IMR-90 (cell line): ENCODE results near the gene KLHDC9. TPM values are rescaled to one million over a fixed set of nuclear protein-coding genes. Genes with fewer than 3 reads are reported as not detected.

Source experiments
- ATAC-seq: fragments of 200-7000 bp; cut with Tn5 transposase; 2 replicates; pipeline ENCODE4 v1.9.1; 2020; ENCODE audit warnings: low read depth, mild to moderate bottlenecking, moderate library complexity
- BruUV-seq: library from RNA; stranded (reverse); fragments of 400-500 nt; replicated peaks from 2 replicates; lab custom pipeline; 2021; lab: Mats Ljungman, UMichigan
- CTCF ChIA-PET: fragments of 300-600 bp; formaldehyde crosslinking; extraction: SDS; loops from one replicate; lab custom pipeline; 2021; ENCODE audit warnings: antibody characterized with exemption; lab: Yijun Ruan, JAX
- POLR2A ChIA-PET: fragments of 300-600 bp; sonication (Branson Sonifier 250); formaldehyde crosslinking; loops from one replicate; lab custom pipeline; 2022; ENCODE audit warnings: antibody characterized with exemption; ENCODE audit not compliant: unreplicated experiment; lab: Charles Lee
- DNase-seq: peaks from one replicate; pipeline ENCODE4 v3.0.0; 2013
- H2AFZ ChIP-seq: replicated peaks from 2 replicates; pipeline ENCODE3; 2013; ENCODE audit warnings: low read length, mild to moderate bottlenecking; ENCODE audit not compliant: poor library complexity
- H2AK5ac ChIP-seq: 2 replicates; pipeline ENCODE4 v1.6.1; 2013; ENCODE audit warnings: low read depth, low read length, inconsistent platforms
- H2AK9ac ChIP-seq: replicated peaks from 2 replicates; pipeline ENCODE3; 2013; ENCODE audit warnings: mild to moderate bottlenecking, low read depth, low read length, moderate library complexity; ENCODE audit not compliant: poor library complexity
- H2BK120ac ChIP-seq: 2 replicates; pipeline ENCODE4 v1.6.1; 2013; ENCODE audit warnings: low read depth, low read length, inconsistent platforms
- H2BK15ac ChIP-seq: 3 replicates; pipeline ENCODE4 v1.6.1; 2013; ENCODE audit warnings: low read depth, low read length, inconsistent platforms
- H2BK20ac ChIP-seq: 2 replicates; pipeline ENCODE4 v1.6.1; 2013; ENCODE audit warnings: low read depth, mild to moderate bottlenecking, inconsistent platforms, low read length, moderate library complexity
- H2BK5ac ChIP-seq: 2 replicates; pipeline ENCODE4 v1.6.1; 2013; ENCODE audit warnings: mild to moderate bottlenecking, low read depth, low read length, inconsistent platforms; ENCODE audit not compliant: poor library complexity, severe bottlenecking
- H3K14ac ChIP-seq: replicated peaks from 2 replicates; pipeline ENCODE4 v1.6.1; 2013; ENCODE audit warnings: low read depth, low read length, inconsistent platforms
- H3K18ac ChIP-seq: 2 replicates; pipeline ENCODE4 v1.6.1; 2013; ENCODE audit warnings: low read depth, low read length, control low read depth
- H3K23ac ChIP-seq: 2 replicates; pipeline ENCODE4 v1.6.1; 2013; ENCODE audit warnings: low read depth, low read length, inconsistent platforms
- H3K27ac ChIP-seq: 2 replicates; pipeline ENCODE4 v1.5.1; 2013; ENCODE audit warnings: mild to moderate bottlenecking, control low read depth, low read length; ENCODE audit not compliant: insufficient read depth
- H3K27me3 ChIP-seq: 2 replicates; pipeline ENCODE4 v1.6.1; 2013; ENCODE audit warnings: low read length; ENCODE audit not compliant: control insufficient read depth, insufficient read depth
- H3K36me3 ChIP-seq: 2 replicates; pipeline ENCODE4 v1.6.1; 2013; ENCODE audit warnings: low read length, mixed read lengths; ENCODE audit not compliant: control insufficient read depth, insufficient read depth
- H3K4ac ChIP-seq: 2 replicates; pipeline ENCODE4 v1.6.1; 2013; ENCODE audit warnings: low read depth, low read length, inconsistent platforms
- H3K4me1 ChIP-seq: 2 replicates; pipeline ENCODE4 v1.6.1; 2013; ENCODE audit warnings: low read length, mixed read lengths; ENCODE audit not compliant: control insufficient read depth, insufficient read depth
- H3K4me2 ChIP-seq: 2 replicates; pipeline ENCODE4 v1.6.1; 2013; ENCODE audit warnings: low read depth, mild to moderate bottlenecking, control low read depth, low read length, moderate library complexity
- H3K4me3 ChIP-seq: 2 replicates; pipeline ENCODE4 v1.5.1; 2013; ENCODE audit warnings: low read depth, mild to moderate bottlenecking, control low read depth, low read length, moderate library complexity; ENCODE audit not compliant: insufficient read depth
- H3K56ac ChIP-seq: 2 replicates; pipeline ENCODE4 v1.6.1; 2013; ENCODE audit warnings: low read length, inconsistent platforms; ENCODE audit not compliant: insufficient read depth; ENCODE audit errors: extremely low read depth
- H3K79me1 ChIP-seq, 2 experiments: 2 replicates each; pipeline ENCODE4 v1.6.1; 2013; ENCODE audit warnings: low read length in 2 of 2, inconsistent platforms in 1 of 2, low read depth in 1 of 2
- H3K9ac ChIP-seq: 2 replicates; pipeline ENCODE4 v1.6.1; 2013; ENCODE audit warnings: low read depth, low read length, control low read depth
- H3K9me1 ChIP-seq: 2 replicates; pipeline ENCODE4 v1.6.1; 2013; ENCODE audit warnings: low read length, inconsistent platforms; ENCODE audit not compliant: insufficient read depth
- H3K9me3 ChIP-seq: 2 replicates; pipeline ENCODE4 v1.6.1; 2013; ENCODE audit warnings: low read length; ENCODE audit not compliant: control insufficient read depth, insufficient read depth
- H4K20me1 ChIP-seq: 2 replicates; pipeline ENCODE4 v1.6.1; 2013; ENCODE audit warnings: low read length, inconsistent platforms; ENCODE audit not compliant: insufficient read depth
- H4K5ac ChIP-seq: 2 replicates; pipeline ENCODE4 v1.6.1; 2013; ENCODE audit warnings: mild to moderate bottlenecking, low read depth, low read length, control low read depth
- H4K8ac ChIP-seq, 2 experiments: 2 replicates each; pipeline ENCODE4 v1.6.1; 2013; ENCODE audit warnings: low read depth in 2 of 2, low read length in 2 of 2, control low read depth in 1 of 2, inconsistent platforms in 1 of 2
- H4K91ac ChIP-seq: 2 replicates; pipeline ENCODE4 v1.6.1; 2013; ENCODE audit warnings: low read depth, low read length, inconsistent platforms; ENCODE audit not compliant: insufficient read depth
- BHLHE40 ChIP-seq: fragments of 150-350 bp; IDR thresholded peaks from 2 replicates; pipeline ENCODE4 v1.6.1; 2016; ENCODE audit warnings: mild to moderate bottlenecking, low read depth, low read length
- CHD1 ChIP-seq: IDR thresholded peaks from 2 replicates; pipeline ENCODE4 v1.6.1; 2012; ENCODE audit warnings: low read depth, low read length, improper control_type of control experiment
- CTCF ChIP-seq: conservative IDR thresholded peaks from 2 replicates; pipeline ENCODE4 v1.5.1; 2012; ENCODE audit warnings: mild to moderate bottlenecking, low read depth, low read length, improper control_type of control experiment
- ELK1 ChIP-seq: fragments of 150-350 bp; IDR thresholded peaks from 2 replicates; pipeline ENCODE4 v1.6.1; 2016; ENCODE audit warnings: low read depth, mild to moderate bottlenecking, low read length, moderate library complexity, borderline replicate concordance
- FOS ChIP-seq: fragments of 150-350 bp; IDR thresholded peaks from 2 replicates; pipeline ENCODE4 v1.6.1; 2016; ENCODE audit warnings: low read depth, low read length
- MAFK ChIP-seq: IDR thresholded peaks from 2 replicates; pipeline ENCODE4 v1.6.1; 2012; ENCODE audit warnings: low read depth, low read length, improper control_type of control experiment
- MXI1 ChIP-seq: IDR thresholded peaks from 2 replicates; pipeline ENCODE4 v1.6.1; 2012; ENCODE audit warnings: low read depth, mild to moderate bottlenecking, low read length, moderate library complexity, borderline replicate concordance
- NFE2L2 ChIP-seq: fragments of 150-350 bp; IDR thresholded peaks from 2 replicates; pipeline ENCODE4 v1.6.1; 2016; ENCODE audit warnings: low read depth, mild to moderate bottlenecking, low read length
- POLR2A ChIP-seq: IDR thresholded peaks from 2 replicates; pipeline ENCODE4 v1.6.1; 2012; ENCODE audit warnings: mild to moderate bottlenecking, low read depth, low read length
- RAD21 ChIP-seq: IDR thresholded peaks from 2 replicates; pipeline ENCODE4 v1.6.1; 2012; ENCODE audit warnings: low read length, improper control_type of control experiment
- RFX5 ChIP-seq: IDR thresholded peaks from 2 replicates; pipeline ENCODE4 v1.8.0; 2012; ENCODE audit warnings: low read depth, mild to moderate bottlenecking, low read length, moderate library complexity
- SMC3 ChIP-seq: fragments of 150-350 bp; IDR thresholded peaks from 2 replicates; pipeline ENCODE4 v1.6.1; 2016; ENCODE audit warnings: low read depth, mild to moderate bottlenecking, antibody characterized with exemption, low read length, moderate library complexity
- WGBS, 2 experiments: methylation state at CpG; one replicate each; pipeline versions ENCODE4 v1.1.5 to v1.1.7; 2013; ENCODE audit warnings: missing lambda C conversion rate in 2 of 2; ENCODE audit not compliant: insufficient read length in 1 of 2; ENCODE audit errors: extremely low coverage in 2 of 2; 5-methylcytosine and 5-hydroxymethylcytosine counted together
- dilution Hi-C: fragments of 300-500 bp; cut with HindIII; formaldehyde crosslinking; loops from one replicate; pipeline ENCODE4 v1.14.3; 2018; ENCODE audit warnings: low sequenced_read_pairs; ENCODE audit not compliant: unreplicated experiment
- in situ Hi-C: fragments of 300-500 bp; cut with MboI; formaldehyde crosslinking; loops from 3 replicates; pipeline ENCODE4 v1.14.3; 2019; ENCODE audit warnings: low sequenced_read_pairs, inconsistent platforms, mixed read lengths
- intact Hi-C: fragments of 100-400 bp; cut with micrococcal nuclease; formaldehyde crosslinking; loops from 2 replicates; pipeline ENCODE4 v1.10.0; 2022
- polyA plus RNA-seq, 3 experiments: library from polyadenylated mRNA; depleted of rRNA; stranded (reverse); fragments of >200 nt; gene quantifications; 2 replicates each; pipeline ENCODE4 v1.2.3, GENCODE V29; 2012; ENCODE audit warnings: low replicate concordance in 1 of 3
- total RNA-seq: library from RNA; depleted of rRNA; stranded (reverse); fragments of >200 nt; gene quantifications from 2 replicates; pipeline ENCODE4 v1.2.3, GENCODE V29; 2012

Gene KLHDC9
- total and polyA plus RNA-seq, 2 of the 4 experiments (the other 2 are of a cell fraction): 0.18 to 0.70 TPM

- no peak overlapping the region for H4K8ac ChIP-seq
- peaks cover 24% of the 10 kb centered on the region for H3K4me1 ChIP-seq
- H2AK5ac ChIP-seq: no peak overlapping the region; the same call in 1 of the 2 replicates
- H2AFZ ChIP-seq: no peak overlapping the region
- POLR2A ChIA-PET: no interaction called here
- 17% methylated on average over 1 of the region's 4 CpGs; no CpG with 5 or more reads in 1 of the 2 experiments for WGBS, 2 experiments
- no peak overlapping the region for H3K4me2 ChIP-seq
- no peaks in the 10 kb centered on the region for H3K79me1 ChIP-seq
- in situ Hi-C loops (no loop called here), intact Hi-C loops (no loop called here), dilution Hi-C loops (no loop called here)
- H3K36me3 ChIP-seq: no peaks in the 10 kb centered on the region
- no peak overlapping the region for H2BK120ac ChIP-seq
- no peak for TF ChIP-seq CHD1
- TF ChIP-seq CTCF: no peak
- no peak for TF ChIP-seq MXI1
- no peak for TF ChIP-seq RAD21
- no peak for TF ChIP-seq RFX5
- TF ChIP-seq SMC3: no peak
- TF ChIP-seq ELK1: no peak
- no peak for TF ChIP-seq POLR2A
- no peak for TF ChIP-seq MAFK
- TF ChIP-seq BHLHE40: no peak
- TF ChIP-seq FOS: no peak
- TF ChIP-seq NFE2L2: no peak
- CTCF ChIA-PET: no interaction called here
- H3K27ac ChIP-seq: no peak overlapping the region
- H4K5ac ChIP-seq: no peak overlapping the region
- H2BK20ac ChIP-seq: no peak overlapping the region
- H3K56ac ChIP-seq: no peak overlapping the region
- H3K4me3 ChIP-seq: no peak overlapping the region
- DNase-seq: no peak
- peaks cover 26% of the 10 kb centered on the region for H3K9me1 ChIP-seq
- no peak overlapping the region for H2BK15ac ChIP-seq
- H4K20me1 ChIP-seq: no peaks in the 10 kb centered on the region
- no peak overlapping the region for H2BK5ac ChIP-seq
- no peak overlapping the region for H3K23ac ChIP-seq
- no peak overlapping the region for H3K18ac ChIP-seq
- H4K91ac ChIP-seq: no peak overlapping the region
- no peak overlapping the region for H3K4ac ChIP-seq
- H3K14ac ChIP-seq: no peak overlapping the region
- H3K9me3 ChIP-seq: no peaks in the 10 kb centered on the region
- no peak for ATAC-seq
- H2AK9ac ChIP-seq: no peak overlapping the region
- no peak overlapping the region for H3K9ac ChIP-seq
- BruUV-seq: no TSS peak
- no peaks in the 10 kb centered on the region for H3K27me3 ChIP-seq
Observed at GRCh38 chr1:161086457-161086856, 11.7 kb upstream of the KLHDC9 start.
